ENCODE measurements around the gene HES1. TPM values are rescaled to one million over a fixed set of nuclear protein-coding genes. Genes with fewer than 3 reads are reported as not detected.

HES1 gene
- total and polyA plus RNA-seq, 4 donors = 5.3 to 12.5 (median 9.0) TPM

GRCh38 chr3:194100856-194101390, 35.0 kb upstream of the HES1 start:
- peak overlapping the region in 1 of 2 donors; percentile 47 for H3K9ac ChIP-seq (ENCODE audit: low read depth in 1 of 2, low read length in 2 of 2)
- DNase-seq (ENCODE audit: low spot score) = peak; percentile 49
- WGBS = 38% methylated on average over 15 of the region's 15 CpGs
- H3K27ac ChIP-seq (ENCODE audit: low read depth in 1 of 2, low read length in 2 of 2) = peak overlapping the region; percentile 73 to 85
- H3K4me1 ChIP-seq (ENCODE audit: control insufficient read depth in 4 of 4, insufficient read depth in 4 of 4, low read length in 3 of 4) = peaks cover 8 to 72% (median 56%) of the 10 kb centered on the region in 4 donors
- H3K36me3 ChIP-seq (ENCODE audit: control insufficient read depth in 4 of 4, insufficient read depth in 3 of 4, low read depth in 1 of 4, low read length in 3 of 4) = no peaks in the 10 kb centered on the region
- H3K27me3 ChIP-seq (ENCODE audit: control insufficient read depth in 4 of 4, insufficient read depth in 4 of 4, low read length in 3 of 4) = no peaks in the 10 kb centered on the region
- no peaks in the 10 kb centered on the region for H3K9me3 ChIP-seq (ENCODE audit: control insufficient read depth in 4 of 4, low read length in 3 of 4)
- TF ChIP-seq GABPA (IDR thresholded peaks at IDR 0.05 in 1 of 2, conservative IDR thresholded peaks at IDR 0.05 in 1 of 2) (no peak), CTCF (IDR thresholded peaks at IDR 0.05; ENCODE audit: low read depth, low read length, missing input control) (no peak), ATF3 (IDR thresholded peaks at IDR 0.05) (no peak), RXRA (IDR thresholded peaks at IDR 0.05) (peak; percentile 85 to 95), RAD21 (IDR thresholded peaks at IDR 0.05) (peak; percentile 58 to 67), NR2F2 (IDR thresholded peaks at IDR 0.05) (peak; percentile 33), FOXA2 (IDR thresholded peaks at IDR 0.05) (peak; percentile 46), HNF4G (IDR thresholded peaks at IDR 0.05) (peak; percentile 95), EGR1 (IDR thresholded peaks at IDR 0.05; ENCODE audit: low read depth in 2 of 2) (no peak), SP1 (IDR thresholded peaks at IDR 0.05) (peak; percentile 81), ZBTB33 (IDR thresholded peaks at IDR 0.05) (peak; percentile 68), REST (IDR thresholded peaks at IDR 0.05) (peak; percentile 92), YY1 (IDR thresholded peaks at IDR 0.05) (peak; percentile 79), TAF1 (conservative IDR thresholded peaks at IDR 0.05) (no peak), JUND (IDR thresholded peaks at IDR 0.05) (peak in 1 of 2 donors; percentile 79), FOXA1 (IDR thresholded peaks at IDR 0.05) (peak; percentile 74), MAX (IDR thresholded peaks at IDR 0.05) (peak; percentile 66), HNF4A (conservative IDR thresholded peaks at IDR 0.05) (peak; percentile 99)
- peak overlapping the region; percentile 7 to 46 (median 14) for H3K4me3 ChIP-seq (ENCODE audit: low read depth in 1 of 3, low read length in 3 of 3)
